K562 (cell line): ENCODE measurements around the gene FZD1.

Experiments
- RAD21 ChIP-seq, 2 experiments: fragments of 250-450 bp in 1 of 2; fragments of 450-650 bp in 1 of 2; sonication (Bioruptor Pico) in 1 of 2; formaldehyde crosslinking in 1 of 2; IDR thresholded peaks in 1 of 2; conservative IDR thresholded peaks in 1 of 2; 2 replicates each; pipeline versions ENCODE4 v1.4.0 to v1.8.0; 2020 to 2022; ENCODE audit warnings: mild to moderate bottlenecking in 2 of 2, moderate library complexity in 1 of 2
- ZFP1 ChIP-seq: fragments of 450-650 bp; formaldehyde crosslinking; IDR thresholded peaks from 2 replicates; pipeline ENCODE4 v1.4.0; 2020; ENCODE audit warnings: mild to moderate bottlenecking, mixed read lengths

GRCh38 chr7:91280604-91281003 is 16.4 kb downstream of the FZD1 start:
- no peak for TF ChIP-seq RAD21 (CRISPR knock-in tag; conservative IDR thresholded peaks at IDR 0.05 in 1 of 2, IDR thresholded peaks at IDR 0.05 in 1 of 2)
- no peak for TF ChIP-seq ZFP1 (CRISPR knock-in tag)
